ENCODE data around the gene SIRT1.
"Not testable (repeated sequence)": the region's sequence is repeated elsewhere in the genome, so short reads cannot be mapped to it uniquely, and the experiment has no call there.

The SIRT1 gene

DNA sequence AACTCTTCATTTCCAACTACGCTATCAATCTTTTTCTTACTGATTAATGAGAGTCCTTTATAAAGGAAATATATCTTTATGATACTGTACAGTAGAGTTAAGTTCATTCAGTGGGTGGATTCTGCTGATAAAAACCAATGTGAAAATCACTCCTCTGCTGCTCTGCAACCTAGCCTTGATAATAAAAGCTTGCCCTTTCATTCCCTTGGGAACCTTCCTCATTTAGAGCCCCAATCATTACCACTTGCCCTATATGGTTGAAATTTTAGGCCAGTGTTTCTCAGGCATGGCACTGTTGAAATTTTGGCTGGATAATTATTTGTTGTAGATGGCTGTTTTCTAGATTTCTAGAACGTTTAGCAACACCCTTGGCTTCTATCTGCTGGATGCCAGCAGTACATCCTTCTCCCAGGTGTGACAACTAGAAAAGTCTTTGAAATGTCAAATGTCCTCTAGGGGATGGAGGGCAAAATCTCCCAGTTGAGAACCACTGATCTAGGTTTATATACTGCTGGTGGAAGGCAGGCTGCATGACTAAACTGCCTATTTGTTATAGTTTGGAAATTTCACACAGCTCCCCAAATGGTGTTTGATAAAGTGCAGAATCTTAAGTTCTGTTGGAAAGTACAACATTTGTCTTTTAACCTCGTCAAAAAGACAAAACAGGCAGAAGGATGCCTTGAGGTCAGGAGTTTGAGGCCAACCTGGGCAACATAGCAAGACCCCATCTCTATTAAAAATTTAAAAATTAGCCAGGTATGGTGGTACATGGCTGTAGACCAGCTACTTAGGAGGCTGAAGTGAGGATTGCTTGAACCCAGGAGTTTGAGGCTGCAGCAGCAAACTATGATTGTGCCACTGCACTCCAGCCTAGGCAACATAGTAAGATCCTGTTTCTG, 8.9 kb upstream of the SIRT1 start:
- no peak for DNase-seq (ENCODE audit: low spot score)

DNA sequence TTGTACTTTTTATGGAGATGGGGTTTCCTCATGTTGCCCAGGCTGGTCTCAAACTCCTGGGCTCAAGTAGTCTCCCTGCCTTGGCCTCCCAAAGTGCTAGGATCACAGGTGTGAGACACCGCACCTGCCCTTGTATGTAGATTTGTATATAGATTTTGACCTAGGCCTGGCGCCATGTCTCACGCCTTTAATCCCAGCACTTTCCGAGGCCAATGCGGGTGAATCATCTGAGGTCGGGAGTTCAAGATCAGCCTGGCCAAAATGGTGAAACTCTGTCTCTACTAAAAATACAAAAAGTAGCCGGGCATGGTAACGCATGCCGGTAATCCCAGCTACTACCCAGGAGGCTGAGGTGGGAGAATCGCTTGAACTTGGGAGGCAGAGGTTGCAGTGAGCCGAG, 7.0 kb upstream of the SIRT1 start:
- not testable (repeated sequence) for DNase-seq (ENCODE audit: low spot score)

DNA sequence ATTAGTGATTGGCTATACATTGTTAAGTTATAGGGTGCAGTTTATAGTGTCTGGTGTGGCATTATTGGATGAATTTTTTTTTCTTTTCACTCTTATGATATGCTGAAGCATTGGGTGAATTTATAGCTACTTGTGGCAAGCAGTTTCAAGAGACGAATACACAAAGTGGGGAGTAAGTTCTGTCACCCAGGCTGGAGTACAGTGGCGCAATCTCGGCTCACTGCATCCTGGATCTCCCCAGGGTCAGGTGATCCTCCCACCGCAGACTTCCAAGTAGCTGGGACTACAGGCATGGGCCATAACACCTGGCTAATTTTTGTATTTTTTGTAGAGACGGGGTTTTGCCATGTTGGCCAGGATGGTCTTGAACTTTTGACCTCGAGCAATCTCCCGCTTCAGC, 6.3 kb upstream of the SIRT1 start:
- DNase-seq (ENCODE audit: low spot score) = no peak

DNA sequence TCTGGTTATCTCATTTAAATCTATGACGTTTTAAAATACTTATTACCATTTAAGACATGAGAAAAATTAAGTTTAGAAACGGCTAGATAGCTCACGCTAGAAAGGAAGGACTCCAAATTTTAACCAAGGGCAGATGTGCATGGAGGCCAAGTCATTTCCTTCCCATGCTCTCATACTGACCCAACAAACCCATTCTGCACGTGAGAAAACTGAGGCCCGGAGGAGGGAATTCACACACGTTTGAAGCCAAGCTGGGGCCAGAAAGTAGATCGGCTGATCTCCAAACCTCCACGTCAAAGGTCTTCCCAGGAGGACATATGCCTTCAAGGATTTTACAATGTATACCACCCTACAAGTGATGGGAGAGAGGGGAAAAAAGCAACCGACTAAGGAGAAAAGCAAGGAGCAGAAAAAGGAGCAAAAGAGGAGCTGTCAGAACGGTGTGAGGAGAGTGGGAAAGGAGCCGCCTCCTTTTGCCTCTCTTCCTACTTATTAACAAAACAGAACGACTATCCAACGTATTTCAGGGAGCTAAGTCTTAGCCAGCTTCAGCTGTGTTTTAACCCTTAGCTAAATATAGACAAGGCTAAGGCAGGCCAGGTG, 645 bp upstream of the SIRT1 start:
- no peak for DNase-seq (ENCODE audit: low spot score)

DNA sequence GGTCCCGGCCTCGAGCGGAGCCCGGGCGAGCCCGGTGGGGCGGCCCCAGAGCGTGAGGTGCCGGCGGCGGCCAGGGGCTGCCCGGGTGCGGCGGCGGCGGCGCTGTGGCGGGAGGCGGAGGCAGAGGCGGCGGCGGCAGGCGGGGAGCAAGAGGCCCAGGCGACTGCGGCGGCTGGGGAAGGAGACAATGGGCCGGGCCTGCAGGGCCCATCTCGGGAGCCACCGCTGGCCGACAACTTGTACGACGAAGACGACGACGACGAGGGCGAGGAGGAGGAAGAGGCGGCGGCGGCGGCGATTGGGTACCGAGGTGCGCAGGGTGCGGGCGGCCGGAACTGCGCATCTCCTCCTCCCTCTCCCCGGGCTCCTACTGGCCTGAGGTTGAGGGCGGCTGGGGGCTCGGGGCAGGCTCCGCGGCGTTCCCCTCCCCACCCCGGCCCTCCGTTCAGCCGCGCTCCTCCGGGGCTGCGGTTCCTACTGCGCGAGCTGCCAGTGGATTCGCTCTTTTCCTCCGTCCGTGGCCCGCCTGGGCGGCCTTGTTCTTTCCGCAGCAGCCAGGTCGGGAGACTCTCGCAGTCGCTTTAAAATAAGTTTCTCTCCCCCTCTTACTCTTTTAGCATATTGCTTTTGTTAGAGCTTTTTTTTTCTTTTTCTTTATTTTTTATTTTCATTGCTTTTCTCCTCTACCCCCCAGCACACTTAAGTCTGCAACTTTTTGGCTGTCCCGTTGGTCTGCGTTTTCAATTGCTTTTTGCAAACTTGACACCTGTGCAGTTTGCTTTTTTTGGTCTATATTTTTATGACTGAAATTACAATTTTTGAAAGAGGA, 600 bp downstream of the SIRT1 start:
- DNase-seq (ENCODE audit: low spot score) = peak; percentile 85

DNA sequence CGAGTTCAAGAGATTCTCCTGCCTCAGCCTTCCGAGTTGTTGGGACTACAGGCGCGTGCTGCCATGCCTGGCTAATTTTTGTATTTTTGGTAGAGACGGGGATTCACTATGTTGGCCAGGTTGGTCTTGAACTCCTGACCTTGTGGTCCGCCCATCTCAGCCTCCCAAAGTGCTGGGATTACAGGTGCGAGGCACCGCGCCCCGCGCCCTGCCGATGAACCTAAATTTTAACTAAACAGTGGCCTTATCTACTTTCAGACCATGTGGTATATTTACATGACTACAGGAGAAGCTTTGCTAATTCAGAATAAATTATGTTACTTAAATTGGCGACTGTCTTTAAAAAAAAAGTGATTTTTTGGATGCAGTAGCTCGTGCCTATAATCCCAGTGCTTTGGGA, 9.2 kb downstream of the SIRT1 start:
- DNase-seq (ENCODE audit: low spot score) = no peak

DNA sequence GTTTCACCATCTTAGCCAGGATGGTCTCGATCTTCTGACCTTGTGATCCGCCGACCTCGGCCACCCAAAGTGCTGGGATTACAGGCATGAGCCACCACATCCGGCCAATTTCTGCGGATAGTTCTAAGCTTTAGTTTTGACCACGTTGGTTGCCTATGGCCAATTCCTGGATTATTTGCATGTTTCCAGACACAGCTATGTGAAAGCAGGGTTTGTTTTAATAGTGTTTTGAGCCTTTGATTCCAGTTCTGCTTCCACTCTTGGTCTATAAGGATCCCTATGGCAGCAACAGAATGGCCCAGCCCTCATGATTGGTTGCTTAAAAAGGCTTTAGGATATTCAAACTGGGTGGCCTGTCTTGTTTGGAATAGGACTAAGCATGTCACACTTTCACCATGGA, 19.1 kb downstream of the SIRT1 start:
- DNase-seq (ENCODE audit: low spot score) = no peak

DNA sequence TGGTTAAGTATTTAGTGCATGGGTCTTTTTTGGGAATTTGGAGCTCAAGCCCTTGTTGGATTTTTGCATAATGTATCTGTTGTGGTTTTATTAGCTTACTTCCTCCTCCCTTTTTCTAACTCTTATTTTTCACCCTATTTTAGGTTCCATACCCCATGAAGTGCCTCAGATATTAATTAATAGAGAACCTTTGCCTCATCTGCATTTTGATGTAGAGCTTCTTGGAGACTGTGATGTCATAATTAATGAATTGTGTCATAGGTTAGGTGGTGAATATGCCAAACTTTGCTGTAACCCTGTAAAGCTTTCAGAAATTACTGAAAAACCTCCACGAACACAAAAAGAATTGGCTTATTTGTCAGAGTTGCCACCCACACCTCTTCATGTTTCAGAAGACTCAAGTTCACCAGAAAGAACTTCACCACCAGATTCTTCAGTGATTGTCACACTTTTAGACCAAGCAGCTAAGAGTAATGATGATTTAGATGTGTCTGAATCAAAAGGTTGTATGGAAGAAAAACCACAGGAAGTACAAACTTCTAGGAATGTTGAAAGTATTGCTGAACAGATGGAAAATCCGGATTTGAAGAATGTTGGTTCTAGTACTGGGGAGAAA, 28.0 kb downstream of the SIRT1 start:
- DNase-seq (ENCODE audit: low spot score) = no peak

DNA sequence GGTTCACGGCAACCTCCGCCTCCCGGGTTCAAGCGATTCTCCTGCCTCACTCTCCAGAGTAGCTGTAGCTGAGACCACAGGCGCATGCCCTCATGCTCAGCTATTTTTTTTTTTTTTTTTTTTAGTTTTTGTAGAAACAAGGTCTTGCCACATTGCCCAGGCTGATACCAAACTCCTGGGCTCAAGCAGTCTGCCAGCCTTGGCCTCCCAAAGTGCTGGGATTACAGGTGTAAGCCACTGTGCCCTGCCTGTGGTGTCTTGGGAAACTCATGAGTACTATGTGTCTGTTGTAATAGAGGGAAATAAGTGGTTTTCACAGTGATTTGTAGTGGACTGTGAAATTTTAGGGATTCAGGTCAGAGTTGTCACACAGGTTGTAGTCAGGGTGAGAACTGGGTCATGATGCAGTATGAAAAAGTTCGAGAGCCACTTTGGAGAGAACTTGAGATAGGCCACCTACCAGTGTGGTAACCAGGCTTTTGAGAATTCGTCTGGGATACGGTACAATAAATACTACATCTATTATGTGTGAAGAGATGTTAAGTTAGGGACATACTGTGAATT, 30.4 kb downstream of the SIRT1 start:
- DNase-seq (ENCODE audit: low spot score) = no peak

DNA sequence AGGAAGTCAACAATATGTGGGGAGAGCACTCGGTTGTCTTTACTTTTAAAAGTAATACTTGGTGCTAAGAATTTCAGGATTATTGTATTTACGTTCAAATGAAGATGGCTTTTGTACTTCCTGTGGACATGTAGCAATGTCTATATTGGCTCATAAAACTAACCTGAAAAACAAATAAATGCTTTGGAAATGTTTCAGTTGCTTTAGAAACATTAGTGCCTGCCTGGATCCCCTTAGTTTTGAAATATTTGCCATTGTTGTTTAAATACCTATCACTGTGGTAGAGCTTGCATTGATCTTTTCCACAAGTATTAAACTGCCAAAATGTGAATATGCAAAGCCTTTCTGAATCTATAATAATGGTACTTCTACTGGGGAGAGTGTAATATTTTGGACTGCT, 32.7 kb downstream of the SIRT1 start:
- no peak for DNase-seq (ENCODE audit: low spot score)

DNA sequence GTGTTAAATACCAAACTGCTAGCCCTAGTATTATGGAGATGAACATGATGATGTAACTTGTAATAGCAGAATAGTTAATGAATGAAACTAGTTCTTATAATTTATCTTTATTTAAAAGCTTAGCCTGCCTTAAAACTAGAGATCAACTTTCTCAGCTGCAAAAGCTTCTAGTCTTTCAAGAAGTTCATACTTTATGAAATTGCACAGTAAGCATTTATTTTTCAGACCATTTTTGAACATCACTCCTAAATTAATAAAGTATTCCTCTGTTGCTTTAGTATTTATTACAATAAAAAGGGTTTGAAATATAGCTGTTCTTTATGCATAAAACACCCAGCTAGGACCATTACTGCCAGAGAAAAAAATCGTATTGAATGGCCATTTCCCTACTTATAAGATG, 33.2 kb downstream of the SIRT1 start:
- DNase-seq (ENCODE audit: low spot score) = no peak

DNA sequence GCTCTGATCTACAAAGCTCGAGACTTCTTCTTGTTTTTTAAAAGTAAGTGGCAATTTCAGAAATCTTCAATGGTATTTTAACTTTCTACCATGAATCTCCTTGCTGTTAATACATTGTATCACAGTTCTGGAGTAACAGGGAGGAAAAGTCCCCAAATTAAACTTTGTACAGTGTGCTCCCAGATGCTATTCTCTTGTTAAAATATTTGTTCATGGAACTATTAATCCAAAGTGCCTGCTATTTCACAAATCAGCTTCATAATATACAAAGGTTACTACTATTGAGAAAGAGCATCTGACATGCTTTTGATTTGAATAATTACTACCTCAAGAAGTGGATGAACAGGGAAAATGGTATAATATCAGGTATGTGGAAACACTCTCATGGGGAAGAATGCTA, 36.6 kb downstream of the SIRT1 start:
- no peak for DNase-seq (ENCODE audit: low spot score)

DNA sequence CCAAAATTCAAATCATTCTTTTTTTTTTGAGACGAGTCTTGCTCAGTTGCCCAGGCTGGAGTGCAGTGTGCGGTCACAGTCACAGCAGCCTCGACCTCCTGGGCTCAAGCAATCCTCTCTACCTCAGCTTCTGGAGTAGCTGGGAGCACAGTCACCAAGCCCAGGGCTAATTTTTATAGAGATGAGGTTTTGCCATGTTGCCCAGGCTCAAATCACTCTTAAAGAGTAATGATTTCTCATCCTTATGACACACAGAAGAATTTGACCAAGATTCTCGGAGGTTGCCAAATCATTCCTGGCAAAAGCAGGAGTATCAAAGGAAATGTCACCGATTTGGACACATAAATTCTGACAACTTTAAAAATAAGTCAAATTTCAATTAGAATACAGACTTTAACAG, 39.1 kb downstream of the SIRT1 start:
- no peak for DNase-seq (ENCODE audit: low spot score)

DNA sequence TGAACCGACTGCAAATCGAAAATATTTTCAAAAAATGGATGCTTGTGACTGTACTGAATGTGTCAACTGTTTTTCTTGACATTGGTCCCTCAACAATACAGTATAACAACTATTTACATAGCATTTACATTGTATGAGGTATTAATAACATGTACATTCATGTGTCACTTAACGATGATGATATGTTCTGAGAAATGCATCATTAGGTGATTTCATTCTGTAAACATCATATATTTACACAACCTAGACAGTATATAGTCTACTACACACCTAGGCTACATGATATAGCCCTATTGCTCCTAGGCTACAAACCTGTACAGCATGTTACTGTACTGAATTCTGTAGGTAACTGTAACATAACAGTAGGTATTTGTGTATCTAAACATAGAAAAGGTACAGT, 39.7 kb downstream of the SIRT1 start:
- no peak for DNase-seq (ENCODE audit: low spot score)

DNA sequence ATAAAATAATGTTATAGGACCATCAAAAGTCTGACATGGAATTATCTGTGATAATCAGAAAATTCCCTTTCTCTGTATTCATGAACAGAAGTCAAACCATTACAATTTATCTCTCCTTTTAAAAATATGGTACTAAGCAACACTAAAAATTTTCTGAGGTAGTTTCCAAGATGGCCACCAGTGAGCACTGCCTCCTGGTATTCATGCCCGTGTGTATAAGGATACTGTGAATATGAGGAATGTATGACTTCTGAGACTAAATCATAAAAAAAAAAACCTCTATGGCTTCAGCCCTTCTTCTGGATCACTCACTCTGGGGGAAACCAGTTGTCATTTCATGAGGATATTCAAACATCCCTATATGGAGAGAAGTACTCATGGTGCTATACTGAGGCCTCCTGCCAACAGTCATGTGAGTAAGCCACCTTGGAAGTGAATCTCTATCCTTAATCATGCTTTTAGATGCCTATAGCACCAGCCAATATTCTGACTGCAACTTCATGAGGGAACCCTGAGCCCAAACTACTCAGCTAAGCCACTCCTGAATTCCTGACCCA, 41.1 kb downstream of the SIRT1 start:
- no peak for DNase-seq (ENCODE audit: low spot score)

DNA sequence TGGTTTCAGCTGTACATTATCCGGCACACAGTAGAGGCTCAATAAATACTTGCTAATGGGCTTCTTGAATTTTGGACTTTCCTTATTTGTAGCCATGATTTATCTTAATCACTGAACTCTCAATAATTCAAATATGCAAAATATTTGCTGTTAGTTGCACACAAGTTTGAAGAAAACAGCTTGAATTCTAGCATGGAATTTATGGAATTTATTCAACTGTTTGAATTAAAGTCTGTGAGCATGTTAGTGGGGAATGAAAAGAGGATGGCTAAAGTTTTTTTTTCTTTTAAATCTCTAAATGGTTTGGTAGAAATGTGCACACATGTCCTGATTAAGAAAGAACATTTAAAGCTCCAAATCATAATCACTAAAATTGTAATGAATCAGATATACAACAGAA, 42.5 kb downstream of the SIRT1 start:
- DNase-seq (ENCODE audit: low spot score) = no peak

DNA sequence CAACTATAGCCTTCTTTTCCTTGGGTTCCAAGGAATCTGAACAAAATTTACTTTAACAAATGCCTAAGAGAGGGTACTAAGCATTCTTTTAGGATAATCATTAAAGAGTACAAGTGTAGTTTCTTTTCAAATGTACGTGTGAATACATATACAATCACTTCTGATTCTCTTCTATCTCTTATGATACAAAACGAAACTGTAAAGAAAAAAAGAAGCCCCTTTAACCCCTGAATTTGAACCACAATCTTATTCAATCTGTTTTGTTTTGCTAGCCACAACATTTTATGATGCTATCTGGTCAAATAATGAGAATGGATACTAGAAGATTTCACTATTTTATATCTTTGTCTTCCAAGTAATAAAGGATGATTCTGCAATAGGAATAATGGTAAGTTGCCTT, 48.7 kb downstream of the SIRT1 start:
- no peak for DNase-seq (ENCODE audit: low spot score)

DNA sequence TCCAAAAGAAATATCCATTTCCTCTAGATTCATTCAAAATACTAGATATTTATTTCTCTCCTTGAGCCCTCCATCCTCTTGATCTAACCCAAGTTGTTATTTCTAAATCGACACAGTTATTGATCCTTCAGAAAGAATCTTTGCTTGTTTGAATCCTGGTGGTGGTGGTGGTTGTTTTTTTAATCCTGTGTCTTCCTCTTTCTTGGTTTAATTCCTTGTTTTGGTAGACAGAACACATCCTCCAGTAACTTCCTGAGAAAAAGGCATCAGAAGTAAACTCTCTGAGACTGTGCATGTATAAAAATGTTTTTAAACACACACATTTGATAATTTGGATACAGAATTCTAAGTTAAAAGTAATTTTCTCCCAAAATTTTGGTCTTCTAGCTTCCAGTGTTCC, 49.9 kb downstream of the SIRT1 start:
- DNase-seq (ENCODE audit: low spot score) = no peak

DNA sequence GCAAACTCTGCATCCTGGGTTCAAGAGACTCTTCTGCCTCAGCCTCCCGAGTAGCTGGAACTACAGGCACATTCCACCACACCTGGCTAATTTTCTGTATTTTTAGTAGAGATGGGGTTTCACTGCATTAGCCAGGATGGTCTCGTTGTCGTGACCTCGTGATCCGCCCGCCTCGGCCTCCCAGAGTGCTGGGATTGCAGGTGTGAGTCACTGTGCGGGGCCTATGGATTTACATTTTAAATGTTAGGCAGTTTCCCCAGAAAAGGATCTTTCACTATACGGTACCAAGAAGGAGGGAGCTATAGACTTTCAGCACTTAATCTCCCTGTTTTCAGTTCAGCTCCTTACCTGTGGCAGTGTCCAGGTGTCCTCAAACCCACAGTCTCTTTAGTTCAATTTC, 50.8 kb downstream of the SIRT1 start:
- no peak for DNase-seq (ENCODE audit: low spot score)

DNA sequence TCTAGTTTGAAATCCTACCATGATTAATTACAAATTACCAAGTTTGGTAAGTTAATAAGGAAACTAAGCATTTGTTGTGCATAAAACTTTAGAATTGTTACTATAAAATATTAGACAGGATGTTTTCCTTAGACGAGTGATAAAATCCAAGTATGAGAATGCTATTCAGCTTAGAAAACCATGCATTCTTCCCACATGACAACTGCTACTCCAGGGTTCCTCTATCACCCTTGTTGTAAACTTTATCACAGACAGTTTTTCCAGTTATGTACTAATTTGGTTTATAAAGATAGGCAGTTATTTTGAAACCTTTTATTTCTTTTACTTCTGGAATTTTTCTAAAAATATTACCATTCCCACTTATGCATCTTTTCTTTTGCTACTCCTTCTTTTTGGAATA, 52.0 kb downstream of the SIRT1 start:
- no peak for DNase-seq (ENCODE audit: low spot score)

DNA sequence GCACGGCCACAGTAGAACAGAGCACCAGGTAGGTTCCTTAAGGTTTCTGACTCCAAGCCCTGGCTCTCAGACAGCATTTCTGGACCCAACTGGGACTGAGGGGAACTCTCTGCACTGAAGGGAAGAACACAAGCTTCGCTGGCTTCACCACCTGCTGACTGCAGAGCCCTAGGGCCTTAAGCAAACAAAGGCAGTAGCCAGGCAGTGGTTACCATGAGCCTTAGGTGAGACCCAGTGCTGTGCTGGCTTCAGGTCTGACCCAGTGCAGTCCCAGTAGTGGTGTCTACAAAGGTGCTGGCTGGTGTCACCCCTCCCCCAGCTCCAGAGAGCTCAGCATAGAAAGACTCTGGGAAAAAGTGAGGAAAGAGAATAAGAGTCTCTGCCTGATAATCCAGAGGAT, 59.5 kb downstream of the SIRT1 start:
- DNase-seq (ENCODE audit: low spot score) = no peak

Data from SK-N-DZ (cell line).